ENCODE data around the gene BCAS1.

The BCAS1 gene

GRCh38 chr20:53910351-53911002 is 159.9 kb downstream of the BCAS1 start:
- no peak for TF ChIP-seq POLR2AphosphoS5 (IDR thresholded peaks at IDR 0.05; ENCODE audit: low read depth, low read length)
- no peak for TF ChIP-seq TAF1 (IDR thresholded peaks at IDR 0.05; ENCODE audit: borderline replicate concordance, low read depth, low read length)
- no peak for TF ChIP-seq POLR2A (IDR thresholded peaks at IDR 0.05; ENCODE audit: low read depth, low read length)
- FAIRE-seq (no peak), DNase-seq (ENCODE audit: insufficient read length) (no peak)

DNA sequence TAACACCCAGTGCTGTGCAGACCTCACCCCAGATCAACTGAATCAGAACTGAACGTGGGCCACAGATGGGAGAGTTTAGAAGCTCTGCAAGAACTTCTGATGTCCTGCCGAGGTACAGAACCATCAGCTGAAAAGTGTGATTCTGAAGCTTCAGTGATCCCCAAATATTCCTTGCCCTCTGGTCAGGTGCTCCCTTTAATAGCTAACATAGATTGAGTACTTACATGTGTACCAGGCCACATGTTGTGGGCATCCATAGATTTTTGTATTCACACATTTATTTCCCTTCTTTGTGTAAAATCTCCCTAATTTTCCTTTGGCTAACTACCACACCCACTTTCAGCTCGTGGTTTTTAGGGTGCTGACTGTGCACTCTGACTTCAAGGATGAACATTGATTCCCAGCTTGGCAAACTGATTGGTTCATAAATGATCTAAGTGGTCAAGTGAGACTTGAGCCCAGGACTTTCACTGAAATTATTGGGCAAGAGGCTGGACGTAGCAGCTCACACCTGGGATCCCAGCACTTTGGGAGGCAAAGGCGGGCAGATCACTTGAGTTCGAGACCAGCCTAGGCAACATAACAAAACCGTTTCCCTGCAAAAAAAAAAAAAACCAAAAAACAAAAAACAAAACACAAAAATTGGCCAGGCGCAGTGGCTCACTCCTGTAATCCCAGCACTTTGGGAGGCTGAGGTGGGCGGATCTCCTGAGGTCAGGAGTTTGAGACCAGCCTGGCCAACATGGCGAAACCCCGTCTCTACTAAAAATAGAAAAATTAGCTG is 162.2 kb downstream of the BCAS1 start:
- no peak for TF ChIP-seq POLR2AphosphoS5 (IDR thresholded peaks at IDR 0.05; ENCODE audit: low read depth, low read length)
- no peak for TF ChIP-seq POLR2A (IDR thresholded peaks at IDR 0.05; ENCODE audit: low read depth, low read length)
- no peak for TF ChIP-seq TAF1 (IDR thresholded peaks at IDR 0.05; ENCODE audit: borderline replicate concordance, low read depth, low read length)
- no peak for FAIRE-seq
- DNase-seq (ENCODE audit: insufficient read length) = no peak

DNA sequence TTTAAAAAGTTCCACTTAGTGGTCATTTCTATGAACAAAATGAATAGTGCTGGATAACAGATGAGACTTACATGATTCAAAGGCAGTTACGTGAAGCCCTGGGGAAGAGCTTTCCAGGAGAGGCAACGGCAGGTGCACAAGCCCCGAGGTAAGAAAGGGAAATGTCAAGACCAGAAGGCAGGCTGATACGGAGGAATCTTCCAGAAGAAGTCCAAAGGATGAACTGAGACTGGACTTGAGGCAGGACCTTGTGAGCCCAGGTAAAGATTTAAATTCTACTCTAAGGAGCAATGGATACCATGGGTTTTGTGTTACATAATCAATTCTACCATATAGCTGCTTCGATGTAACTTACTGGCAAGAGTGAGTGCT is 164.6 kb downstream of the BCAS1 start:
- FAIRE-seq (no peak), DNase-seq (ENCODE audit: insufficient read length) (no peak)
- TF ChIP-seq TAF1 (IDR thresholded peaks at IDR 0.05; ENCODE audit: borderline replicate concordance, low read depth, low read length) (no peak), POLR2AphosphoS5 (IDR thresholded peaks at IDR 0.05; ENCODE audit: low read depth, low read length) (no peak), POLR2A (IDR thresholded peaks at IDR 0.05; ENCODE audit: low read depth, low read length) (no peak)

- TF ChIP-seq POLR2AphosphoS5 (IDR thresholded peaks at IDR 0.05; ENCODE audit: low read depth, low read length) (no peak), POLR2A (IDR thresholded peaks at IDR 0.05; ENCODE audit: low read depth, low read length) (no peak), TAF1 (IDR thresholded peaks at IDR 0.05; ENCODE audit: borderline replicate concordance, low read depth, low read length) (no peak)
- FAIRE-seq = no peak
- no peak for DNase-seq (ENCODE audit: insufficient read length)
Observed at GRCh38 chr20:53905019-53905819, 165.2 kb downstream of the BCAS1 start.

GRCh38 chr20:53904261-53904660 is 166.1 kb downstream of the BCAS1 start:
- DNase-seq (ENCODE audit: insufficient read length) = no peak
- no peak for FAIRE-seq
- TF ChIP-seq POLR2A (IDR thresholded peaks at IDR 0.05; ENCODE audit: low read depth, low read length) = no peak
- no peak for TF ChIP-seq TAF1 (IDR thresholded peaks at IDR 0.05; ENCODE audit: borderline replicate concordance, low read depth, low read length)
- TF ChIP-seq POLR2AphosphoS5 (IDR thresholded peaks at IDR 0.05; ENCODE audit: low read depth, low read length) = no peak

- DNase-seq (ENCODE audit: insufficient read length) (no peak), FAIRE-seq (no peak)
- TF ChIP-seq POLR2AphosphoS5 (IDR thresholded peaks at IDR 0.05; ENCODE audit: low read depth, low read length) = no peak
- TF ChIP-seq TAF1 (IDR thresholded peaks at IDR 0.05; ENCODE audit: borderline replicate concordance, low read depth, low read length) = no peak
- no peak for TF ChIP-seq POLR2A (IDR thresholded peaks at IDR 0.05; ENCODE audit: low read depth, low read length)
Observed at GRCh38 chr20:53903652-53903987, 166.8 kb downstream of the BCAS1 start.

- DNase-seq (ENCODE audit: insufficient read length) (no peak), FAIRE-seq (no peak)
- TF ChIP-seq POLR2A (IDR thresholded peaks at IDR 0.05; ENCODE audit: low read depth, low read length) (no peak), POLR2AphosphoS5 (IDR thresholded peaks at IDR 0.05; ENCODE audit: low read depth, low read length) (no peak), TAF1 (IDR thresholded peaks at IDR 0.05; ENCODE audit: borderline replicate concordance, low read depth, low read length) (no peak)
Observed at GRCh38 chr20:53902968-53903651, 167.3 kb downstream of the BCAS1 start.

DNA sequence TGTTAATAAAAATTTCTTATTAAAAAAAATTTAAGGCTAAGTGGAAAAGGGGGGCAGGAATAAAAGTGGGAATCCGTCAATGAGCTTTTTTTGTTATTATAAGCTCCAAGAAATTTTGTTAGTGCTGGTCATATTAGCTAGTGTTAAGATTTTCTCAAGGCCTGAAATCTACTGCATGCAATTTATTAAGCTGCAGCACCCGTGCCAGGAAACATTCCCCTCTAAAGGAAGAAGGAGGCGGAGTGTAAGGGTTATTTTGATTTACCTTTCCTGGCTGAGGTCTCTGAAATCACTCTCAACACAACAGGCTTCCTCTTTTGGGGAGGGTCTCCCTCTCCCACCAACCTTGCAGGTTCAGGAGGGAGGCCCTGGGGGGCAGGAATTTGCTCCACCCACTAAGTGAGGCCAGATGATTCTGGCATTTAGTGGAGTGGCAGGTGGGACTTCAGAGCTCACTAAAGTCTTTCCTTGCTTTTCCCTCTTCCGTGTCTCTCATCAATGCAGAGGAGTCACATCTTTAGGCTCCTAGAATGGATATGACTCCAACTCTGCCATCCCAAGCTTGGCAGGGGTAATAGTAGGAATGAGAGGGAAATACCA is 168.8 kb downstream of the BCAS1 start:
- no peak for DNase-seq (ENCODE audit: insufficient read length)
- no peak for FAIRE-seq
- TF ChIP-seq POLR2A (IDR thresholded peaks at IDR 0.05; ENCODE audit: low read depth, low read length) = no peak
- TF ChIP-seq TAF1 (IDR thresholded peaks at IDR 0.05; ENCODE audit: borderline replicate concordance, low read depth, low read length) = no peak
- TF ChIP-seq POLR2AphosphoS5 (IDR thresholded peaks at IDR 0.05; ENCODE audit: low read depth, low read length) = no peak

- TF ChIP-seq POLR2A (IDR thresholded peaks at IDR 0.05; ENCODE audit: low read depth, low read length) (no peak), POLR2AphosphoS5 (IDR thresholded peaks at IDR 0.05; ENCODE audit: low read depth, low read length) (no peak), TAF1 (IDR thresholded peaks at IDR 0.05; ENCODE audit: borderline replicate concordance, low read depth, low read length) (no peak)
- DNase-seq (ENCODE audit: insufficient read length) (no peak), FAIRE-seq (no peak)
Observed at GRCh38 chr20:53901064-53901463, 169.3 kb downstream of the BCAS1 start.

GRCh38 chr20:53900380-53900999 is 169.9 kb downstream of the BCAS1 start:
- FAIRE-seq = no peak
- no peak for TF ChIP-seq POLR2A (IDR thresholded peaks at IDR 0.05; ENCODE audit: low read depth, low read length)
- TF ChIP-seq POLR2AphosphoS5 (IDR thresholded peaks at IDR 0.05; ENCODE audit: low read depth, low read length) = no peak
- DNase-seq (ENCODE audit: insufficient read length) = no peak

Data from GM12892 (cell line).